Trophoblast cell (in vitro differentiated cells and primary cell): ENCODE results near the gene ABCG1.
A peak's percentile ranks its signal among the peaks of the same experiment; 100 is the strongest.

Experiments
- DNase-seq, 2 donors: peaks; one replicate each; pipeline ENCODE4 v3.0.0-alpha.2; 2016
- H2AFZ ChIP-seq: 2 replicates; pipeline ENCODE4 v1.6.1; 2013; ENCODE audit warnings: low read length, moderate library complexity, mild to moderate bottlenecking; ENCODE audit not compliant: insufficient read depth, poor library complexity
- H2AK5ac ChIP-seq: 2 replicates; pipeline ENCODE4 v1.6.1; 2013; ENCODE audit warnings: mild to moderate bottlenecking, low read length
- H2BK120ac ChIP-seq: 2 replicates; pipeline ENCODE4 v1.6.1; 2013; ENCODE audit warnings: low read length, mild to moderate bottlenecking, moderate library complexity; ENCODE audit not compliant: insufficient read depth, poor library complexity
- H2BK12ac ChIP-seq: 2 replicates; pipeline ENCODE4 v1.6.1; 2013; ENCODE audit warnings: mild to moderate bottlenecking, low read length, moderate library complexity
- H2BK5ac ChIP-seq: 2 replicates; pipeline ENCODE4 v1.6.1; 2013; ENCODE audit warnings: low read length, low read depth, moderate library complexity, mild to moderate bottlenecking; ENCODE audit not compliant: poor library complexity
- H3K14ac ChIP-seq: 2 replicates; pipeline ENCODE4 v1.6.1; 2013; ENCODE audit warnings: mild to moderate bottlenecking, low read length
- H3K18ac ChIP-seq: 2 replicates; pipeline ENCODE4 v1.6.1; 2013; ENCODE audit warnings: mild to moderate bottlenecking, low read length
- H3K23ac ChIP-seq: 2 replicates; pipeline ENCODE4 v1.6.1; 2013; ENCODE audit warnings: low read length
- H3K27ac ChIP-seq: 2 replicates; pipeline ENCODE4 v1.5.1; 2013; ENCODE audit warnings: low read depth, mild to moderate bottlenecking, inconsistent platforms, low read length, moderate library complexity
- H3K27me3 ChIP-seq: 2 replicates; pipeline ENCODE4 v1.6.1; 2013; ENCODE audit warnings: inconsistent platforms, mild to moderate bottlenecking, low read length, moderate library complexity; ENCODE audit not compliant: insufficient read depth
- H3K36me3 ChIP-seq, 2 experiments: 1 replicate in 1 of 2; 2 replicates in 1 of 2; pipeline ENCODE4 v1.6.1; 2013; ENCODE audit warnings: low read length in 2 of 2, mild to moderate bottlenecking in 2 of 2, moderate library complexity in 1 of 2; ENCODE audit not compliant: insufficient read depth in 2 of 2, control insufficient read depth in 1 of 2
- H3K4ac ChIP-seq: 2 replicates; pipeline ENCODE4 v1.6.1; 2013; ENCODE audit warnings: low read depth, mild to moderate bottlenecking, low read length, moderate library complexity
- H3K4me1 ChIP-seq, 2 experiments: 1 replicate in 1 of 2; 2 replicates in 1 of 2; pipeline ENCODE4 v1.6.1; 2013; ENCODE audit warnings: low read length in 2 of 2, mild to moderate bottlenecking in 2 of 2, moderate library complexity in 1 of 2; ENCODE audit not compliant: insufficient read depth in 2 of 2, control insufficient read depth in 1 of 2
- H3K4me2 ChIP-seq: 2 replicates; pipeline ENCODE4 v1.6.1; 2013; ENCODE audit warnings: inconsistent platforms, mild to moderate bottlenecking, low read length, moderate library complexity
- H3K4me3 ChIP-seq: 2 replicates; pipeline ENCODE4 v1.5.1; 2013; ENCODE audit warnings: mild to moderate bottlenecking, low read depth, low read length, inconsistent platforms
- H3K79me1 ChIP-seq: one replicate; pipeline ENCODE4 v1.6.1; 2013; ENCODE audit warnings: low read length
- H3K79me2 ChIP-seq: 2 replicates; pipeline ENCODE4 v1.6.1; 2013; ENCODE audit warnings: low read length, mild to moderate bottlenecking; ENCODE audit not compliant: control insufficient read depth, insufficient read depth, poor library complexity
- H3K9ac ChIP-seq: 2 replicates; pipeline ENCODE4 v1.6.1; 2013; ENCODE audit warnings: mild to moderate bottlenecking, low read length
- H3K9me3 ChIP-seq: 2 replicates; pipeline ENCODE4 v1.6.1; 2013; ENCODE audit warnings: low read depth, mild to moderate bottlenecking, control low read depth, inconsistent platforms, low read length; ENCODE audit not compliant: insufficient read depth
- H4K12ac ChIP-seq: 2 replicates; pipeline ENCODE4 v1.6.1; 2013; ENCODE audit warnings: low read depth, mild to moderate bottlenecking, low read length, moderate library complexity
- H4K8ac ChIP-seq: 2 replicates; pipeline ENCODE4 v1.6.1; 2013; ENCODE audit warnings: low read depth, mild to moderate bottlenecking, low read length, moderate library complexity
- H4K91ac ChIP-seq: one replicate; pipeline ENCODE4 v1.6.1; 2013; ENCODE audit warnings: low read depth, mild to moderate bottlenecking, low read length, moderate library complexity
- WGBS: extraction: QIAGEN DNeasy Blood & Tissue Kit; methylation state at CpG from one replicate; pipeline ENCODE4 v1.1.7; 2013; ENCODE audit warnings: missing lambda C conversion rate; ENCODE audit not compliant: insufficient read length, insufficient coverage; ENCODE audit errors: extremely low coverage; 5-methylcytosine and 5-hydroxymethylcytosine counted together

The ABCG1 gene

DNA sequence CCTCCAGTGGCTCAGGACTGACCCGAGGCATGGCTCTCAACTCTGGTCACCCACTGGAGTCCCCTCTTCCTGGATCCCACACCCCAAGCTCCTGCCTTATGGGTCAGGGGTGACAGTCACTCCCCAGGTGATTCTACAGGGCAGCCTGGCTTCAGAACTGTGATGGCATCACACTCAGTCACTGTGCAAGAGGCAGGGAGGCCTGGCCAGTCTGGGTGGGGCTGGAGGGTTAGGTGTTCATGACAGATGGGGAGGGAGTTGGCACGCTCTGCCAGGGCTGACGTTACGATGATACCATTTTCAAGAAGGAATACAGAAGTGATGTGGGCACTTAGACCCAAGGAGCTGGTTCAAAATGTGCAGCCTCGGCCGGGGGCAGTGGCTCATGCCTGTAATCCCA, 25.2 kb upstream of the ABCG1 start:
- no peak overlapping the region for H3K23ac ChIP-seq
- H2BK5ac ChIP-seq, result no peak overlapping the region
- no peak overlapping the region for H4K91ac ChIP-seq
- no peak for DNase-seq
- H2AK5ac ChIP-seq, result no peak overlapping the region
- H3K9me3 ChIP-seq, result no peaks in the 10 kb centered on the region
- H3K4me3 ChIP-seq, result no peak overlapping the region
- H3K27ac ChIP-seq, result no peak overlapping the region
- no peaks in the 10 kb centered on the region for H3K79me1 ChIP-seq
- H3K9ac ChIP-seq, result no peak overlapping the region
- no CpG with 5 or more reads among the region's 6 CpGs for WGBS
- H2AFZ ChIP-seq, result no peak overlapping the region
- no peak overlapping the region for H3K4ac ChIP-seq
- no peaks in the 10 kb centered on the region for H3K27me3 ChIP-seq
- H4K12ac ChIP-seq, result no peak overlapping the region
- peaks cover 3 to 4% of the 10 kb centered on the region in 2 experiments for H3K4me1 ChIP-seq
- no peak overlapping the region for H4K8ac ChIP-seq
- no peak overlapping the region for H3K4me2 ChIP-seq
- no peaks in the 10 kb centered on the region for H3K79me2 ChIP-seq
- no peak overlapping the region for H2BK12ac ChIP-seq
- no peak overlapping the region for H3K18ac ChIP-seq
- no peak overlapping the region for H3K14ac ChIP-seq
- H2BK120ac ChIP-seq, result no peak overlapping the region
- H3K36me3 ChIP-seq, result no peaks in the 10 kb centered on the region

DNA sequence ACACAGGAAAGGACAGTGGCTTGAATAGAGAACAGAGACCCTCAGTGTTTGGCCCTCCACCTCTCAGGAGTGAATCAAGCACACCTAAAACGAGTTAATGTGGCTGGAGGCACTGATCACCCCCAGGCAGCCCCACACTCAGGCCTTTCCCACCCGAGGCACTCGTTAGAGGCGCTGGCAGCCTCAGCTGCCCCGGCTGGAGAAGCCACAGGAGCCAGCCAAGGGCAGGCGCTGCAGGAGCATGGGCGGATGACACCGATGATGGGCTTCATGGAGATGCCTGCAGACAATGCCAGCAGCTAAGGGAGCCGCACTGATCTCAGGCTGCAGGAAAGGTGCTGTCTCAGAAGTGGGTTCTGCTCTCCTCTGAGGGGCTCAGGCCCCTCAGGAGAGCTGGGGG, 24.1 kb upstream of the ABCG1 start:
- Histone ChIP-seq H3K79me1 (no peaks in the 10 kb centered on the region), H3K9ac (no peak overlapping the region), H3K4me3 (no peak overlapping the region), H2BK12ac (no peak overlapping the region), H2AK5ac (no peak overlapping the region), H3K27me3 (no peaks in the 10 kb centered on the region), H3K36me3 (no peaks in the 10 kb centered on the region), H2BK120ac (no peak overlapping the region), H4K8ac (no peak overlapping the region), H4K12ac (no peak overlapping the region), H4K91ac (no peak overlapping the region), H2AFZ (no peak overlapping the region), H2BK5ac (no peak overlapping the region), H3K18ac (no peak overlapping the region), H3K4ac (no peak overlapping the region), H3K4me2 (no peak overlapping the region), H3K9me3 (no peaks in the 10 kb centered on the region), H3K14ac (no peak overlapping the region), H3K4me1 (peaks cover 3 to 4% of the 10 kb centered on the region in 2 experiments), H3K23ac (no peak overlapping the region), H3K79me2 (no peaks in the 10 kb centered on the region), H3K27ac (no peak overlapping the region)
- WGBS, result no CpG with 5 or more reads among the region's 9 CpGs
- DNase-seq, result no peak

DNA sequence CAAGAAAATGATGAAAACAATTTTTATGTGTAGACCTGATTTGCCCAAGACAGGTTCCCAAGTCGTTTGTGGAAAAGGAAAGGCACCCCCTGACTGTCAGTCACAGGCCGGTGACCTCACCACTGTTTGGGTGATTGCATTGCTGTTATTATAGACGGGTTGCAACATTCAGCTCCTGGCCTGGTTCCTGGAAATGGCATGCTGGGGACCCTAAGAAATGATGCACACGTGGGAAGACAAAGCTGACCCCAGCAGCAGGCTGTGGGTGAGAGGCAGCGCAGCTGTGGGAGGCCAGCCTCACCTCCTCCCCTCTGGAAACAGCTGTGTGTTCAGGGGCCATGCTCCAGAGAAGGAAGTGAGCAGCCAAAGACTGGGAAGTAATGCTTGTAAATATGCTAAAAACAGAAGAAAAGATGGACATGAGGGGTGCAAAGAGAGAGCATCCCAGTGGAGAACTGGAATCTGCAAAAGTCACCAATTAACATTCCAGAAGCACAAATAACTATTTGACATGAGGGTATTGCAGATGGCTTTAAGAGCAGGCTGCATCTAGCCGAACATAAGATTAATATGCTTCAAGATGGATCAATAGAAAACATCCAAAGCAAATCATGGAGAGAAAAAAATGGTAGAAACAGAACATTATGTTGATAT, 23.4 kb upstream of the ABCG1 start:
- Histone ChIP-seq H2BK5ac (no peak overlapping the region), H3K79me1 (no peaks in the 10 kb centered on the region), H3K4ac (no peak overlapping the region), H3K27me3 (no peaks in the 10 kb centered on the region), H4K91ac (no peak overlapping the region), H3K23ac (no peak overlapping the region), H2BK120ac (no peak overlapping the region), H2AK5ac (no peak overlapping the region), H2BK12ac (no peak overlapping the region), H3K9ac (no peak overlapping the region), H3K79me2 (no peaks in the 10 kb centered on the region), H3K9me3 (no peaks in the 10 kb centered on the region), H3K27ac (no peak overlapping the region), H4K12ac (no peak overlapping the region), H3K4me1 (peaks cover 3 to 4% of the 10 kb centered on the region in 2 experiments), H4K8ac (no peak overlapping the region), H3K4me3 (no peak overlapping the region), H3K18ac (no peak overlapping the region), H3K36me3 (no peaks in the 10 kb centered on the region), H2AFZ (no peak overlapping the region), H3K4me2 (no peak overlapping the region), H3K14ac (no peak overlapping the region)
- peak; percentile 33 to 64 for DNase-seq
- WGBS, result no CpG with 5 or more reads among the region's 6 CpGs

DNA sequence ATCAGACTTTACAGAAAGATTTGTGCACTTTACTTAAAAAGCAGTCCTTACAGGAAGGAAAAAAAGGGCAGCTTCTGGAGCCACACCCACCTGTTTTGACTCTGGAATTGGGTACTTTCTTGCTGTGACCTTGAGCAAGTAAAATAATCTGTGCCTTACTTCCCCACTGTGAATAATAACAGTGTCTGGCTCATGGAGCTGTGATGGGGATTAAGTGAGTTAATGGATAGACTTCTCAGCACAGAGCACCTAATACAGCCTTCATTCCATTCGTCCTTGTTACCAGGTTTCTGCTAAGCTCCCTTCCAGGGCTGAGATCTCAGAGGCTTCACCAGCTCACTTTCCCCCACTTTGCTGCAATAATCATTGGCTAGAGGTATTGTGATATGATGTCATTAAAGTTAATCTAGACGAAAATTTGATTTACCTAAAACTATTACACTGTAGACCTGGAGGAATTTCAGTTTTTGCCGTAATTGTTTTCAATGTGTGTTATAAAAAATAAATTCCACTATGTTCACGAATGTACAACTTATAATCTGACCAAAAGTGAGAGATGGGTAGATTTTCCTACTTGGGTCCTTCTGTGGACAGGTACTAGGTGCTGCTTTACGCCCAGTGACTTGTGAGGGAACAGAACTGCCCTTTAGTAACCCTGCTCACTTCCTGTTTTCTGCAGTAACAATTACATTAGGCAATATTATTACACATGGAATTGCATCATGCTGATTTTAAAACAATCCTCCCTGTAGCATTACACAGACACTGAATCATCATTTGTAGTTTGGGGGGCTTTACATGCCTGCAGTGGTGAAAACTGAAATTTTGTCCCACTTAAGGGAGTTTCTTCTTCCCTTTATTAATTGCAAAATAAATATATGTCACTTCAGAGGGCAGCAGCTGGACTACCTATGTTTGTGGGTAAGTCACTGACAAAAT, 19.7 kb upstream of the ABCG1 start:
- no peaks in the 10 kb centered on the region for H3K79me2 ChIP-seq
- H2AK5ac ChIP-seq, result no peak overlapping the region
- no peaks in the 10 kb centered on the region for H3K27me3 ChIP-seq
- WGBS, result no CpG with 5 or more reads among the region's 5 CpGs
- H3K18ac ChIP-seq, result no peak overlapping the region
- H3K9ac ChIP-seq, result no peak overlapping the region
- no peaks in the 10 kb centered on the region for H3K79me1 ChIP-seq
- H2AFZ ChIP-seq, result no peak overlapping the region
- H3K9me3 ChIP-seq, result no peaks in the 10 kb centered on the region
- no peak overlapping the region for H4K91ac ChIP-seq
- no peak overlapping the region for H3K4ac ChIP-seq
- H2BK120ac ChIP-seq, result no peak overlapping the region
- no peak overlapping the region for H4K8ac ChIP-seq
- no peak overlapping the region for H3K4me3 ChIP-seq
- no peak overlapping the region for H3K4me2 ChIP-seq
- H3K14ac ChIP-seq, result no peak overlapping the region
- H3K23ac ChIP-seq, result no peak overlapping the region
- H3K36me3 ChIP-seq, result no peaks in the 10 kb centered on the region
- DNase-seq, result peak in 1 of 2 donors; percentile 81
- H4K12ac ChIP-seq, result no peak overlapping the region
- H2BK12ac ChIP-seq, result no peak overlapping the region
- H2BK5ac ChIP-seq, result no peak overlapping the region
- no peak overlapping the region for H3K27ac ChIP-seq
- no peaks in the 10 kb centered on the region for H3K4me1 ChIP-seq
